KOPT-K1 (cell line): ENCODE measurements around the gene SRRD.
"Not testable (repeated sequence)": the region's sequence is repeated elsewhere in the genome, so short reads cannot be mapped to it uniquely, and the experiment has no call there.

Experiments
- H3K27ac ChIP-seq: fragments of 200-600 bp; sonication (generic); 2 replicates; pipeline ENCODE4 v1.5.1; 2016; ENCODE audit warnings: antibody characterized with exemption, mild to moderate bottlenecking, low read depth, low read length; ENCODE audit not compliant: poor library complexity, severe bottlenecking
- H3K36me3 ChIP-seq: fragments of 200-600 bp; sonication (generic); 2 replicates; pipeline ENCODE4 v1.5.1; 2017; ENCODE audit warnings: antibody characterized with exemption, mild to moderate bottlenecking, low read length, moderate library complexity; ENCODE audit not compliant: insufficient read depth
- H3K9me3 ChIP-seq: fragments of 200-600 bp; sonication (generic); 2 replicates; pipeline ENCODE4 v1.5.1; 2017; ENCODE audit warnings: antibody characterized with exemption, low read length, mild to moderate bottlenecking; ENCODE audit not compliant: insufficient read depth, poor library complexity, severe bottlenecking

Gene SRRD, protein sequence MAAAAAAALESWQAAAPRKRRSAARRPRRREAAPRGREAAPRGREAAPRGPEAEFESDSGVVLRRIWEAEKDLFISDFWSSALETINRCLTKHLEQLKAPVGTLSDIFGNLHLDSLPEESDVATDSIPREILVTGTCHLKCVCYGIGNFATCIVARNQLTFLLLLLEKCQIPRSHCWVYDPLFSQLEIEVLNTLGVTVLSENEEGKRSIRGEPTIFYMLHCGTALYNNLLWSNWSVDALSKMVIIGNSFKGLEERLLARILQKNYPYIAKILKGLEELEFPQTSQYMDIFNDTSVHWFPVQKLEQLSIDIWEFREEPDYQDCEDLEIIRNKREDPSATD

GRCh38 chr22:26483439-26484359 is at the start of gene SRRD, which contains the start of gene HPS4:
TSS of gene SRRD (plus strand) at chr22:26483877. CDS start at chr22:26483891, 14 bp downstream.
TSS of gene HPS4 (minus strand) at chr22:26483783. CDS start at chr22:26481762, 2,021 bp downstream.
- Histone ChIP-seq H3K9me3 (no peaks in the 10 kb centered on the region), H3K27ac (peak within 1 kb of the TSS; percentile 92), H3K36me3 (peaks cover 30% of the 10 kb centered on the region)

DNA sequence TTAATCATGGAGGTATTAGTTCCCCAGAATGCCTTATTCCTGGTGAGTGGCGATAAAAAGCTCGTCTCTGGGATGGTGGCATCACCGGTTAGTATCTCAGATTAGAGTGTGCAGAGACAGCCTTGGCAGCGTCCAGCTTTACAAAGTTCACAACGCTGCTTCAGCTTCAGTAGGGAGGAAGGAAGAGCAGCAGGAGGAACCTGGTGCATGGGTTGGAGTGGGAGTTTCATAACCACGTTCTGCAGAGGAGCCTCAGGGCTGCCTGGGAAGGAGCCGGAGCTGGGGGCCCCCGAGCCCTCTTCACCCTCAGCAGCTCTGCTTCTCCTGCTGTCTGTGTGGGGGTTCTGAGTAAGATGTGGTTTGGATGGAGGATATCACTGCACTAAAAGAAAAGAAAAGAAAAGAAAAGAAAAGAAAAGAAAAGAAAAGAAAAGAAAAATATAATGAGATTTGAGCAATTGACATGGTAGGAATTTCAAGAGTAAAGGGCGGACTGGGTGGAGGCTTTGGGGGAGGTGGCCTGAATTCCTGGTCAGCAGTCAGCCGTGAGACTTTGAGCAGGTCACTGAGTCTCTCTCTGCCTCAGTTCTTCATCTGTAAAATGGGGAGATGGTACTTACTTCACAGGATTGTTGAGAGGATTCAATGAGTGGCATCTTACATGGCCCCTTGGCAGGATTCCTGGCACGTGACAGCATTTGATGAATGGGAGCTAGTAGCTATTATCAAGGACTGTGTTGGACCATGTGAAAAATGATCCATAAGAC is 48.2 kb upstream of the SRRD start:
- H3K27ac ChIP-seq = no peak overlapping the region
- H3K36me3 ChIP-seq = peaks cover 3% of the 10 kb centered on the region; the same call in 1 of the 2 replicates
- H3K9me3 ChIP-seq = no peaks in the 10 kb centered on the region

GRCh38 chr22:26436903-26437515 is 46.7 kb upstream of the SRRD start:
- no peaks in the 10 kb centered on the region for H3K9me3 ChIP-seq
- H3K36me3 ChIP-seq = peaks cover 3% of the 10 kb centered on the region; the same call in 1 of the 2 replicates
- H3K27ac ChIP-seq = no peak overlapping the region

- no peak overlapping the region for H3K27ac ChIP-seq
- H3K36me3 ChIP-seq = peaks cover 3% of the 10 kb centered on the region; the same call in 1 of the 2 replicates
- no peaks in the 10 kb centered on the region for H3K9me3 ChIP-seq
Measured at GRCh38 chr22:26437694-26438392, 45.8 kb upstream of the SRRD start.

DNA sequence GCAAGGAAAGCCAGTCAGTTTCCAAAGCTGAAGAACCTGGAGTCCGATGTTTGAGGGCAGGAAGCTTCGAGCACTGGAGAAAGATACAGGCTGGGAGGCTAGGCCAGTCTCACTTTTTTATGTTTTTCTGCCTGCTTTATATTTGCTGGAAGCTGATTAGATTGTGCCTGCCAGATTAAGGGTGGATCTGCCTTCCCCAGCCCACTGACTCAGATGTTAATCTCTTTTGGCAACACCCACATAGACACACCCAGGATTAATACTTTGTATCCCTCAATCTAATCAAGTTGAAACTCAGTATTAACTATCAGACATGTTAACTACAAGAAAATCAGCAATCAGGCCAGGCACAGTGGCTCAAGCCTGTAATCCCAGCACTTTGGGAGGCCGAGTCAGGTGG is 44.9 kb upstream of the SRRD start:
- H3K36me3 ChIP-seq, H3K27ac ChIP-seq, H3K9me3 ChIP-seq: not testable (repeated sequence)

- Histone ChIP-seq H3K9me3 (no peaks in the 10 kb centered on the region), H3K36me3 (no peaks in the 10 kb centered on the region), H3K27ac (no peak overlapping the region)
Measured at GRCh38 chr22:26439559-26439958, 44.1 kb upstream of the SRRD start.

GRCh38 chr22:26442086-26442756 is 41.5 kb upstream of the SRRD start:
- no peak overlapping the region for H3K27ac ChIP-seq
- H3K36me3 ChIP-seq = no peaks in the 10 kb centered on the region
- H3K9me3 ChIP-seq = no peaks in the 10 kb centered on the region

- H3K27ac ChIP-seq = no peak overlapping the region
- H3K9me3 ChIP-seq = no peaks in the 10 kb centered on the region
- no peaks in the 10 kb centered on the region for H3K36me3 ChIP-seq
Measured at GRCh38 chr22:26443901-26444690, 39.6 kb upstream of the SRRD start.

DNA sequence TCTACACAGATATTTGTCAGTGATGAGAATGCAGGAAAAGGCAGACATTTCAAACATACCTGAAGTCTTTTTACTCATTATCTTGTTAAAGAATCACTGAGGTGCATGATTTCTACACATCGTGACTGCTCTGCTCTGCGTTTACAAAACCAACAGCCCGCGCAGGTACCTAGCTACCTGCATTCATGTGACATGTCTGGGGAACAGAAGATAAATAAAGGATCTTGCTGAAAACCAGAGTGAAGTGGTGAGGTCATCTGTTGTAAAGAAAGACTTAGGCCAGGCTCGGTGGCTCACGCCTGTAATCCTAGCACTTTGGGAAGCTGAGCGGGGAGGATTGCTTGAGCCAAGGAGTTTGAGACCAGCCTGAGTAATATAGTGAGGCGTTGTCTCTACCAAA is 38.9 kb upstream of the SRRD start:
- peaks cover 2% of the 10 kb centered on the region; the same call in 1 of the 2 replicates for H3K36me3 ChIP-seq
- no peaks in the 10 kb centered on the region for H3K9me3 ChIP-seq
- H3K27ac ChIP-seq = no peak overlapping the region

DNA sequence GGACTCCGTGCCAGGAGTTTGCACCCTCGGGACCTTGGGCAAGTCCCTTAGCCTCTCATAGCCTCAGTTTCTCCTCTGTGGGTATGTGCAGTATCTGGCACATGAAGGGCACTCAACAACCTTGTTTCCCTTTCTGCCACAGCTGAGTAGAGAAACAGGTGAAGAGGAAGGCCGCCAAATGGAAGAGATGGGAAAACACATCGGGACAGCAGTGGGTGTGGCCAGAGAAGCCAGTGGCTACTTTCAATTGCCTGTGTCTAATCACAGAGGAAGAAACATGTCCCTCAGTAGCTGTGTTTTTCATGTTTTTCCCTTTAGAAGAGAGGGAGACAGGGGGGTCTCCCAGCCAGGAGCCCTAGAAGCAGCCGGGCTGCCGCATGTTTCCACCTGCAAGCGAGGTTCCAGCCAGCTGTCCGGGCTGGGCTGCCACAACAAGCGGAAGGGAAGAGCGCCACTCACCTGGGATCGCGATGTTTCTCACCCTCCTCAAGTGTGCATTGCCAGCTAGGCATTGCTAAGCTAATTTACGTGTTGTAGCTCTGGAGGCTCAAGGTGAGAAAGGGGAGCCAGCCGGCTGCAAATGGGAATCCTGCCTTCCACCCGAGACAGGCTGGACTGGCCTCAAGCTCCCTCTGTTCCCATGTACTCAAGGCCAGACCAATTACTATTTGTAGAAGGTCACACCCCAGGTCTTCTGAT is 38.0 kb upstream of the SRRD start:
- Histone ChIP-seq H3K9me3 (no peaks in the 10 kb centered on the region), H3K27ac (no peak overlapping the region), H3K36me3 (peaks cover 11% of the 10 kb centered on the region)

DNA sequence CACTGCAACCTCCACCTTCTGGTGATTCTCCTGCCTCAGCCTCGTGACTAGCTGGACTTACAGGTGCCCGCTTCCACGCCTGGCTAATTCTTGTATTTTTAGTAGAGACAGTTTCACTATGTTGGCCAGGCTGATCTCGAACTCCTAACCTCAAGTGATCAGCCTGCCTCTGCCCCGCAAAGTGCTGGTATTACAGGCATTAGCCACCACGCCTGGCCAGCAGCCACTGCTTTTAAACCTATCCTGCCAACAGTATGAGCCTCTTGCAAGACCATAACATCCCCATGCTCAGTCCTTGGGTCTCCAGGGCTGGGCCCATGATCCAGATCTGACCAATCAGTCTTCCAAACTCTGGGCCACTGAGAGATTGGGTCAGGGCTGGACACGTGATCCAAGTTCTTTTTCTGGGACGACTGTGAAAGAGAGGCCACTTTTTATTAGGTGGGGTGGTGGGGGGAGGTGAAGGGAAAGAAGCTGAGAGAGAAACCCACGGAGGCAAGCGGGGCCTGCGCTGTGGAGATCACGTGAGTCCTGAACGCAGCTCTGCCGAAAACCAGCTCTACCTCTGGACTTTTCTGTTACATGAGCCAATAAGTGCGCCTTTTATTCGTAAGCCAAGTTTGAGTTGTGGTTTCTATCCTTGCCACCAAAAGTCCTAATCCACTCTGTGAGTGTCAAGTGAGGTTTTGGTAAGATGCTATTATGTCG is 36.7 kb upstream of the SRRD start:
- Histone ChIP-seq H3K27ac (no peak overlapping the region), H3K36me3 (peaks cover 24% of the 10 kb centered on the region), H3K9me3 (no peaks in the 10 kb centered on the region)
